Esophagus squamous epithelium (tissue), 4 donors: ENCODE data around the gene PCDHB5.
"Not testable (repeated sequence)": the region's sequence is repeated elsewhere in the genome, so short reads cannot be mapped to it uniquely, and the experiment has no call there.

Source experiments
- CTCF ChIP-seq, 6 experiments: fragments of 450-650 bp in 4 of 6; fragments of 200-600 bp in 2 of 6; sonication (generic) in 2 of 6; IDR thresholded peaks; one replicate each; pipeline ENCODE4 v1.5.1; 2016 to 2019; ENCODE audit warnings: antibody characterized with exemption in 6 of 6, mild to moderate bottlenecking in 4 of 6, moderate library complexity in 4 of 6
- POLR2A ChIP-seq, 4 donors: fragments of 450-650 bp; IDR thresholded peaks; one replicate each; pipeline ENCODE4 v1.6.1; 2017; ENCODE audit warnings: antibody characterized with exemption in 4 of 4, mild to moderate bottlenecking in 4 of 4, moderate library complexity in 3 of 4

- TF ChIP-seq POLR2A, CTCF (IDR thresholded peaks at IDR 0.05): not testable (repeated sequence)
Measured at GRCh38 chr5:141157901-141158300, 22.9 kb downstream of the PCDHB5 start.
